OCI-M2 (cell line): Measurements from ENCODE around the gene CHGA.

ENCODE experiments used
- DNase-seq: peaks from one replicate; lab custom pipeline; 2025; ENCODE audit not compliant: unreplicated experiment; lab: John Stamatoyannopoulos, UW

CHGA gene

GRCh38 chr14:92929689-92930608 is 7.0 kb downstream of the CHGA start:
- DNase-seq: no peak

DNA sequence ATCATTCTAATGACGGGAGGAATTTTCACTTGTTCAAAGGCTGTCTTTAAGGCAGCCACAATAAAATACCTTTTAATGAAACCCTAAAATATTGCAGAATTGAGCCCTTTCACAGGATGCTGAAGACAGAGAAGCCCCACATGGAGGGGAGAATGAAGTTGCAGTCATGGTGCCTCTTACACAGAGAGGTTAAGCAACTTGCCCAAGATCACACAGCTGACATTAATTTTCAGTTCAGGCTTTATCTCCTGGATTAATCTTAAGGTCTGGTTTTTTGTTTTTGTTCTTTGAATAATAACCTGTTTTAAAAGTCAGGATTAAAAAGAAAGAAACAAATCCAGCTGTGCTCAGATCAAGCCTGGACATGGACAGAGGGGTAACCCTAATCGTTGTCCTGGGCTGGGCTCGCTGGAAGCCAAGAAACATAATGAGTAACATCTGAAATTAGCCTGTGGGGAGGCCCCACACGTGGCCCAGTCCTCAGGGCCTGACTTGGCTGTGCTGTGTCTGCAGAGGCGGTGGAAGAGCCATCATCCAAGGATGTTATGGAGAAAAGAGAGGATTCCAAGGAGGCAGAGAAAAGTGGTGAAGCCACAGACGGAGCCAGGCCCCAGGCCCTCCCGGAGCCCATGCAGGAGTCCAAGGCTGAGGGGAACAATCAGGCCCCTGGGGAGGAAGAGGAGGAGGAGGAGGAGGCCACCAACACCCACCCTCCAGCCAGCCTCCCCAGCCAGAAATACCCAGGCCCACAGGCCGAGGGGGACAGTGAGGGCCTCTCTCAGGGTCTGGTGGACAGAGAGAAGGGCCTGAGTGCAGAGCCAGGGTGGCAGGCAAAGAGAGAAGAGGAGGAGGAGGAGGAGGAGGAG is 8.0 kb downstream of the CHGA start:
- no peak for DNase-seq

- no peak for DNase-seq
Observed at GRCh38 chr14:92931681-92932447, 8.9 kb downstream of the CHGA start.

- DNase-seq: no peak
Observed at GRCh38 chr14:92932448-92933395, 9.8 kb downstream of the CHGA start.

DNA sequence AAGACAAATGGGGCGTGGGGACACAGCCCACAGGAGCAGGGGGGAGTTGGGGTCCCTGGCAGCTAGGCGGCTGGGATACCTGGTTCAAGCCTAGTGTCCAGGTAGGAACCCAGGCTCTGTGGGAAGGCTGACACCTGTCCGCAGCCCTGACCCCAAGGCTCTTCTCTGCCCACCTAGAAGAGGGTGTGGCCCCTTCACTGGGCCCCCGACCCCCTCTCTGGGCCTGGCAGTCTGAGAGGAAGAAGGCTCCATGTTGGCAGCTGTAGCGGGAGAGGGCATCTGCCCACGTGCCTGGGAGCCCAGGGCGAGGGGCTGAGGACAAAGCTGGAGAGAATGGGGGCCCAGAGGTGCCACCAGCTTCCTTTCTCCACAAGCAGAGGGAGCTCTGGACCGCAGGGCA is 10.5 kb downstream of the CHGA start:
- no peak for DNase-seq

DNA sequence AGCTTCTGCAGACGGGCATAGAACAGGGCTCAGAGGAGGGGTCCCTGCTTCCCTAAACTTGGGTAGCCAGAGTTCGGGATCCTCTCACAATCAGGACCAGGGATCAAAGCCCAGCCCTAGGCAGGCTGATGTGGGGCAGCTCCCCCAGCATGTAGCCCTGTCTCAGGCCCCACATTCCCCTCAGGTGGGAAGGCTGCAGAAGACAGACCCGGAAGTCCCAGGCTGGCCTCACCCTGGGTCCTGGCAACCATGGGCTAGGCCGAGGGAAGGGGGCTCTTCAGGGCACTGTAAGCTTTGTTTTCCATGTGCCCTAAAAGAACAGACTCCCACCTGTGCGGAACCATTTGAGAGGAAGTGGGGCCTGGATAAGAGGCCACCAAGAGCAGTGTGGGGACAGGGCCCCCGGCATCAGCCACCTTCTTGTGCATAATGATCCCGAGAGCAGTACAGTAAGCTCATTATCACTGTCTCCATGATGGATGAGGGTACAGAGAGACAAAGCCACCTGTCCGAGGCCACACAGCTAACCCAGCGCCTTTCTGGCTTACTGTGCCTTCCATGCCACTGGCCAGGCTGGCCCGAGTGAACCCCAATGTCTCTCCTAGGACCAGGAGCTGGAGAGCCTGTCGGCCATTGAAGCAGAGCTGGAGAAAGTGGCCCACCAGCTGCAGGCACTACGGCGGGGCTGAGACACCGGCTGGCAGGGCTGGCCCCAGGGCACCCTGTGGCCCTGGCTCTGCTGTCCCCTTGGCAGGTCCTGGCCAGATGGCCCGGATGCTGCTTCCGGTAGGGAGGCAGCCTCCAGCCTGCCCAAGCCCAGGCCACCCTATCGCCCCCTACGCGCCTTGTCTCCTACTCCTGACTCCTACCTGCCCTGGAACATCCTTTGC is 11.5 kb downstream of the CHGA start:
- DNase-seq: no peak

DNA sequence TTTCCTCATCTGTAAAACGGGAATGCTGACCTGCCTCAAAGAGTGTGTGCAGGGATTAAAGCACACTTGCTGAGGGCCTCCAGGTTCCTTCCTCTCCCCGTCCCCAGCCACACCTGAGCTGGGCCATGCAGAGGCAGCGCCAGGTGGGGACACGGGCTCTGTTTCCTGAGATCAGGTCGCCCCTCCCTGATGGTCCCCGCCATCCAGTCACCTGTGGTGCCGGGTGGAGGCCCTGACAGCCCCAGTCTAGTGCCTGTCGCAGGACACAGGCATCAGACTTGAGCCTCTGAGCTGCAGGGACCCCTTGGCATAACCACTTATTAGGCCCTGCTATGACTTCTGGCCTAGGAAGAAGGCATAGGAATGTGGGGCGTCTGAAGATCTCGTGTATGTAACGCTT is 12.5 kb downstream of the CHGA start:
- DNase-seq: no peak

GRCh38 chr14:92936085-92936484 is 13.1 kb downstream of the CHGA start:
- no peak for DNase-seq

- DNase-seq: no peak
Observed at GRCh38 chr14:92937051-92937937, 14.3 kb downstream of the CHGA start.

DNA sequence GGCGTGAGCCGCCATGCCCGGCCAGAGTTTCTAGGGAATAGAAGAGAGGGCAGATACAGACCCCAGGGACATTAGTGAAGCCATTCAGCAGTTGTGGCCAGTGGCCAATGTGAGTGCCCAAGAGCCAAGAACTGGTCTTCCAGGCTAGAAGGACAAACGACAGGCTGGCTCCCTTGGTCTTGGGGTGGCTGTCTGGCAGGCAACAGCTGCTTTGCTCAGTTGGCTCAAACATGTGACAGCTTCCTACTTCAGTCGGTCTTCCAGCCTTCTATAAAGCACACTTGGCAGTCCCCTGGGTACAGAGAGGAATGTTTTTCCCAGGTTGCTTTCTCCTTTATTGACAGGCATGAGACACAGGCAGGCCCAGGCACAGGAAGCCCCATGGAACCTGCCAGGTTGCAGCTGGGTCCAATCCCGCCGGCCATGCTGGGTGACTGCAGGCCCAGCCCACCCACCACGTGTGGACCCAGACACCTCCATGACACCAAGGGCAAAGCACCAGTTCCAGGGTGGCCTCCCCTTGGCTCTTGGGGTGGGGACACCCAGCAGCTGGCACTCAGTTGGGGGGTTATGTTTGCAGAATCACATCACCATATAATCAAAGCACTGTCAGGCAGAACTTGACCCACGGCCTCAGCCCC is 15.4 kb downstream of the CHGA start:
- DNase-seq: no peak

GRCh38 chr14:92938890-92939671 is 16.1 kb downstream of the CHGA start:
- no peak for DNase-seq

DNA sequence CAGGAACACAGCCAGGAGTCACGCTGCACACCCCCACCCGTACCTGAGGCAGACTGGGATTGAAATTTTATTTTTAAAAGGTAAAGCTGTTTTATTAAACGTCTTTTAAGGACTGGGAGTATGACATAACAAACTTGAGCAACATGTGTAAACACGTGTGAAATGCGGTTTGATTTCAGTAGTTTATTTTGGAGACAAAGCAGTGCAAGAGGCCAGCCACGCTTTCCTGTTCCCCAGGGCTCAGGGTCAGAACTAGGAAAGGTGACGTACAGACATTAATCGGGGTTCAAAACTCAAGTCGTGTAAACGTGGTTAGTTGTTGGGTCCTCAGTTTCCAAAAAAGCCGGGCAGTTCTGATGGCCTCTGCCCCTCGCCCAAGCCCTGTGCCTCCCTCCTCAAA is 16.7 kb downstream of the CHGA start:
- no peak for DNase-seq

DNA sequence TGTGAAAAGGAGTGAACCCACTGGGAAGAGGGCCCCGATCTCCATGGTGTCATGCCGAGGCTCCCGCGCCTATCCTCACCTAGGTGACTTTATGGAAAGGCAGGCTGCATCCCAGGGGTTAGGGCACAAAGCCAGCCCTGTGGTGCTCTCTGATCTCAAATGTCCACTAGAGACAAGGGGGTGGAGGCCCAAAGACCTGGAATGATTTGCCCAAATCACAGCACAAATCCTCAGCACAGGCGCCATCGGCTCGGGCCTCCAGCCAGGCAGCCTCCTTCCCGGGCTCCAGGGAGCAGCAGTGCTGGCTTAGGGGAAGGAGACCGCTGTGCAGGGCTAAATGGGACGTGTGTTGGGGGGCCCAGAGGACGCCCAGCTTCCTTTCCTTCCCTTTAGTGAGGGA is 17.6 kb downstream of the CHGA start:
- no peak for DNase-seq

DNA sequence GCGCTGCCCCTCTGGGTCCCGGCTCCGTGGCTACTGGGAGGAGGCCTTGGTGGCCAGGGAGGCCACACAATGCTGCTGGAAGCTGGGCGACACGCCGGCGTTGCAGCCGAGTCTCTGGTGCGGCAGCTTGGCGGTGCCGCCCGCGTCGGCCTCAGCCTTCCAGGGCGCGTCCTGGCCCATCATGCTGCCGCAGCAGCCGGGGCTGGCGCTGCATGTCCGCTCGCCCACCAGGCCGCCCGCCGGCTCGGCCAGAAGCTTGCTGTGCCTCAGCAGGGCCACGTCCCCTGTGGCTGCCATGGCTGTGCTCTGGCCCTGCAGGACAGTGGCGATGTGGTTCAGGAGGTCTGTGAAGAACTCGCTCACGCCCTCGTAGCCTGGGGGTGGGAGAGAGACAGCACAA is 18.6 kb downstream of the CHGA start:
- no peak for DNase-seq

DNA sequence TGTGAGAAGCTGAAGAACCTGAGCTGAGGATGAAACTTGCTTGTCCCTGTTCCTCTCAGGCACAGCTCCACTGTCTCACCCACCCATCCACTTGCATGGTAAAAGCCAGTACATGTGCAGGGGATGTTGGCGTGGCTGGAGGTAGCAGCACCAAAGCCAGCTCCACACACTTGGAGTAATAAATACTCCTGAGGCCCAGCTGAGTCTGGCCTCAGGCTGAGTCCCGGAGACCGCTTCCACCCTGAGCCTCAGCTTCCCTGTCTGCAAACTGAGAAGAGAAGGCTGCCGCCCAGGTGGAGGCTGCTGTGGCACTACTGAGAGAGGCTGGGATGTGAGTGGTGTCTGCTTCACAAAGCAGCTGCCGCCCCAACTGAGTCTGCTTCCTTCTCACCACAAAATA is 19.2 kb downstream of the CHGA start:
- DNase-seq: no peak

- DNase-seq: no peak
Observed at GRCh38 chr14:92942576-92942975, 19.6 kb downstream of the CHGA start.
